Liver (tissue), 9 donors: ENCODE results near the gene BEST1. TPM values are rescaled to one million over a fixed set of nuclear protein-coding genes. Genes with fewer than 3 reads are reported as not detected.
A peak's percentile ranks its signal among the peaks of the same experiment; 100 is the strongest.

Experiments used
- DNase-seq: peaks from one replicate; pipeline ENCODE4 v3.0.0-alpha.2; 2017; ENCODE audit warnings: low spot score
- H3K27ac ChIP-seq, 2 donors: one replicate each; pipeline ENCODE4 v1.7.0; 2013; ENCODE audit warnings: inconsistent platforms in 2 of 2, low read length in 2 of 2, control low read depth in 1 of 2, low read depth in 1 of 2, mild to moderate bottlenecking in 1 of 2
- H3K27me3 ChIP-seq, 4 donors: one replicate each; pipeline versions ENCODE4 v1.6.1 to v1.7.0; 2013; ENCODE audit warnings: low read length in 3 of 4, inconsistent platforms in 1 of 4, mild to moderate bottlenecking in 1 of 4, moderate library complexity in 1 of 4; ENCODE audit not compliant: control insufficient read depth in 4 of 4, insufficient read depth in 4 of 4
- H3K36me3 ChIP-seq, 4 donors: one replicate each; pipeline versions ENCODE4 v1.6.1 to v1.7.0; 2013; ENCODE audit warnings: low read length in 3 of 4, mild to moderate bottlenecking in 3 of 4, low read depth in 1 of 4, moderate library complexity in 1 of 4; ENCODE audit not compliant: control insufficient read depth in 4 of 4, insufficient read depth in 3 of 4
- H3K4me1 ChIP-seq, 4 donors: one replicate each; pipeline versions ENCODE4 v1.6.1 to v1.7.0; 2013; ENCODE audit warnings: low read length in 3 of 4, mild to moderate bottlenecking in 3 of 4, moderate library complexity in 1 of 4; ENCODE audit not compliant: control insufficient read depth in 4 of 4, insufficient read depth in 4 of 4
- H3K4me3 ChIP-seq, 3 donors: one replicate each; pipeline versions ENCODE4 v1.6.1 to v1.7.0; 2013; ENCODE audit warnings: low read length in 3 of 3, control low read depth in 1 of 3, low read depth in 1 of 3, mild to moderate bottlenecking in 1 of 3
- H3K9ac ChIP-seq, 2 donors: one replicate each; pipeline ENCODE4 v1.7.0; 2013; ENCODE audit warnings: low read length in 2 of 2, mild to moderate bottlenecking in 2 of 2, moderate library complexity in 2 of 2, control low read depth in 1 of 2, low read depth in 1 of 2
- H3K9me3 ChIP-seq, 4 donors: one replicate each; pipeline versions ENCODE4 v1.6.1 to v1.7.0; 2013; ENCODE audit warnings: low read length in 3 of 4; ENCODE audit not compliant: control insufficient read depth in 4 of 4
- ATF3 ChIP-seq: IDR thresholded peaks from 2 replicates; pipeline ENCODE4 v1.6.1; 2016; ENCODE audit warnings: antibody characterized with exemption
- EGR1 ChIP-seq, 2 donors: IDR thresholded peaks; 2 replicates each; pipeline ENCODE4 v1.6.1; 2016 to 2018; ENCODE audit warnings: antibody characterized with exemption in 2 of 2, low read depth in 2 of 2
- FOXA1 ChIP-seq: IDR thresholded peaks from 2 replicates; pipeline ENCODE4 v1.6.1; 2016; ENCODE audit warnings: antibody characterized with exemption
- GABPA ChIP-seq, 2 donors: IDR thresholded peaks in 1 of 2; conservative IDR thresholded peaks in 1 of 2; 2 replicates each; pipeline ENCODE4 v1.6.1; 2016; ENCODE audit warnings: antibody characterized with exemption in 2 of 2, mild to moderate bottlenecking in 1 of 2, moderate library complexity in 1 of 2
- HNF4A ChIP-seq, 2 donors: conservative IDR thresholded peaks; 2 replicates each; pipeline ENCODE4 v1.6.1; 2016; ENCODE audit warnings: antibody characterized with exemption in 2 of 2, mild to moderate bottlenecking in 2 of 2
- HNF4G ChIP-seq: IDR thresholded peaks from 2 replicates; pipeline ENCODE4 v1.6.1; 2016; ENCODE audit warnings: antibody characterized with exemption
- JUND ChIP-seq, 2 donors: IDR thresholded peaks; 2 replicates each; pipeline ENCODE4 v1.6.1; 2016; ENCODE audit warnings: antibody characterized with exemption in 2 of 2
- MAX ChIP-seq: IDR thresholded peaks from 2 replicates; pipeline ENCODE4 v1.6.1; 2016; ENCODE audit warnings: antibody characterized with exemption
- NR2F2 ChIP-seq: IDR thresholded peaks from 2 replicates; pipeline ENCODE4 v1.6.1; 2016; ENCODE audit warnings: antibody characterized with exemption
- RAD21 ChIP-seq, 2 donors: IDR thresholded peaks; 2 replicates each; pipeline ENCODE4 v1.6.1; 2016; ENCODE audit warnings: antibody characterized with exemption in 2 of 2, mild to moderate bottlenecking in 2 of 2
- REST ChIP-seq: IDR thresholded peaks from 2 replicates; pipeline ENCODE4 v1.6.1; 2016; ENCODE audit warnings: antibody characterized with exemption, mild to moderate bottlenecking
- SP1 ChIP-seq: IDR thresholded peaks from 2 replicates; pipeline ENCODE4 v1.6.1; 2018; ENCODE audit warnings: antibody characterized with exemption, mild to moderate bottlenecking
- TAF1 ChIP-seq: conservative IDR thresholded peaks from 2 replicates; pipeline ENCODE4 v1.6.1; 2016; ENCODE audit warnings: antibody characterized with exemption, mild to moderate bottlenecking
- YY1 ChIP-seq: IDR thresholded peaks from 2 replicates; pipeline ENCODE4 v1.6.1; 2016; ENCODE audit warnings: antibody characterized with exemption, mild to moderate bottlenecking
- ZBTB33 ChIP-seq: IDR thresholded peaks from 2 replicates; pipeline ENCODE4 v1.6.1; 2016; ENCODE audit warnings: antibody characterized with exemption
- WGBS: extraction: QIAGEN DNeasy Blood & Tissue Kit; methylation state at CpG from one replicate; pipeline ENCODE4 v1.1.7; 2013; 5-methylcytosine and 5-hydroxymethylcytosine counted together
- polyA plus RNA-seq, 2 donors: library from polyadenylated mRNA; stranded (reverse) in 1 of 2; unstranded in 1 of 2; fragments of 200-250 nt in 1 of 2; fragments of >200 nt in 1 of 2; fragmentation: Nextera tagmentation in 1 of 2; extraction: Ambion mirVana in 1 of 2; gene quantifications; one replicate each; pipeline versions ENCODE4 v1.2.1 to v1.2.3, GENCODE V29; 2013 to 2015
- total RNA-seq, 2 donors: library from RNA; depleted of rRNA; stranded (reverse); fragments of >200 nt; gene quantifications; one replicate each; pipeline ENCODE4 v1.2.3, GENCODE V29; 2014
- donor health status: healthy.
- donor health status: healthy.
- donor health status: healthy.
- donor health status: healthy.
- donor health status: healthy.

The BEST1 gene
- total and polyA plus RNA-seq, 4 donors: 0.22 to 1.6 (median 1.1) TPM

- no peak for TF ChIP-seq REST
Measured at GRCh38 chr11:61969391-61969758, 19.2 kb downstream of the BEST1 start (continued).

GRCh38 chr11:61969838-61970662, 19.9 kb downstream of the BEST1 start:
- WGBS: 88% methylated on average over 2 of the region's 2 CpGs
- Histone ChIP-seq H3K27ac (peak overlapping the region; percentile 89 to 92), H3K27me3 (no peaks in the 10 kb centered on the region), H3K4me1 (peaks cover 25 to 60% (median 34%) of the 10 kb centered on the region in 4 donors), H3K36me3 (peaks cover 0 to 6% (median 3%) of the 10 kb centered on the region in 4 donors), H3K9ac (peak overlapping the region in 1 of 2 donors; percentile 18), H3K9me3 (no peaks in the 10 kb centered on the region), H3K4me3 (no peak overlapping the region)
- DNase-seq: no peak
- TF ChIP-seq HNF4G (no peak), GABPA (IDR thresholded peaks at IDR 0.05 in 1 of 2, conservative IDR thresholded peaks at IDR 0.05 in 1 of 2) (no peak), SP1 (no peak), YY1 (peak; percentile 13), JUND (IDR thresholded peaks at IDR 0.05) (peak; percentile 66 to 68)

GRCh38 chr11:61971248-61972111, 21.3 kb downstream of the BEST1 start:
- H3K36me3 ChIP-seq: no peaks in the 10 kb centered on the region
- H3K27me3 ChIP-seq: no peaks in the 10 kb centered on the region
- peak; percentile 97 for DNase-seq
- peak overlapping the region; percentile 89 to 92 for H3K27ac ChIP-seq
- H3K4me1 ChIP-seq: peaks cover 18 to 63% (median 34%) of the 10 kb centered on the region in 4 donors
- WGBS: 26% methylated on average over 16 of the region's 16 CpGs
- H3K4me3 ChIP-seq: no peak overlapping the region
- peak overlapping the region in 1 of 2 donors; percentile 94 for H3K9ac ChIP-seq
- no peaks in the 10 kb centered on the region for H3K9me3 ChIP-seq
- TF ChIP-seq FOXA1 (no peak), NR2F2 (peak; percentile 84), RAD21 (IDR thresholded peaks at IDR 0.05) (peak in 1 of 2 donors; percentile 53), ATF3 (no peak), YY1 (peak; percentile 49), HNF4G (no peak), SP1 (peak; percentile 90), ZBTB33 (peak; percentile 74), EGR1 (IDR thresholded peaks at IDR 0.05; ENCODE audit: low read depth in 2 of 2) (peak in 1 of 2 donors; percentile 60), JUND (IDR thresholded peaks at IDR 0.05) (peak in 1 of 2 donors; percentile 71), REST (peak; percentile 34), MAX (peak; percentile 78), TAF1 (peak; percentile 92), GABPA (IDR thresholded peaks at IDR 0.05 in 1 of 2, conservative IDR thresholded peaks at IDR 0.05 in 1 of 2) (no peak), HNF4A (conservative IDR thresholded peaks at IDR 0.05) (peak; percentile 46 to 62)
